ENCODE results near the gene RANBP17.

DNA sequence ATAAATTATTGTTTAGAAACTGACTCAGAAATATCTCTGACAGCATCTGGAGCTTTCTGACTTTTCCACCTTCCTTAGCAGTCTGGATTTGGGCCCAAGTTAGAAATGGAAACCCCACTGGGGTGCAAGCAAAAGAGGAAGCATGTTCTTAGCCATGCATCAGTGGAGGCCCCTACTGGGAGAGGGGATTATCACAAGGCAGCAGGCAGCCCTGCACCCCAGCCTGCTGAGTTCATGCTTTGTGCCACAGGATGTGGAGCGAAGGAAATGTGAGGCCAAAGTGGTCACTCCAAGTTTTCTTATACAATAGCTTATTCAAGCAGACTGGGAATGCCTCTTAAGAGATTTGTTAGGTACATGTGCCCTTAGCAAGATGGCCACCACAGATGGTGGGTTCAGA is 300.8 kb downstream of the RANBP17 start:
- TF ChIP-seq, protein P1, sequence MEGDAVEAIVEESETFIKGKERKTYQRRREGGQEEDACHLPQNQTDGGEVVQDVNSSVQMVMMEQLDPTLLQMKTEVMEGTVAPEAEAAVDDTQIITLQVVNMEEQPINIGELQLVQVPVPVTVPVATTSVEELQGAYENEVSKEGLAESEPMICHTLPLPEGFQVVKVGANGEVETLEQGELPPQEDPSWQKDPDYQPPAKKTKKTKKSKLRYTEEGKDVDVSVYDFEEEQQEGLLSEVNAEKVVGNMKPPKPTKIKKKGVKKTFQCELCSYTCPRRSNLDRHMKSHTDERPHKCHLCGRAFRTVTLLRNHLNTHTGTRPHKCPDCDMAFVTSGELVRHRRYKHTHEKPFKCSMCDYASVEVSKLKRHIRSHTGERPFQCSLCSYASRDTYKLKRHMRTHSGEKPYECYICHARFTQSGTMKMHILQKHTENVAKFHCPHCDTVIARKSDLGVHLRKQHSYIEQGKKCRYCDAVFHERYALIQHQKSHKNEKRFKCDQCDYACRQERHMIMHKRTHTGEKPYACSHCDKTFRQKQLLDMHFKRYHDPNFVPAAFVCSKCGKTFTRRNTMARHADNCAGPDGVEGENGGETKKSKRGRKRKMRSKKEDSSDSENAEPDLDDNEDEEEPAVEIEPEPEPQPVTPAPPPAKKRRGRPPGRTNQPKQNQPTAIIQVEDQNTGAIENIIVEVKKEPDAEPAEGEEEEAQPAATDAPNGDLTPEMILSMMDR (IDR thresholded peaks at IDR 0.05; ENCODE audit: low read length): peak; percentile 67
- no peak for TF ChIP-seq EZH2 (optimal IDR thresholded peaks at IDR 0.05; ENCODE audit: low read depth, low read length)

Data from MM.1S (cell line).